ENCODE measurements around the gene PEAK3.

DNA sequence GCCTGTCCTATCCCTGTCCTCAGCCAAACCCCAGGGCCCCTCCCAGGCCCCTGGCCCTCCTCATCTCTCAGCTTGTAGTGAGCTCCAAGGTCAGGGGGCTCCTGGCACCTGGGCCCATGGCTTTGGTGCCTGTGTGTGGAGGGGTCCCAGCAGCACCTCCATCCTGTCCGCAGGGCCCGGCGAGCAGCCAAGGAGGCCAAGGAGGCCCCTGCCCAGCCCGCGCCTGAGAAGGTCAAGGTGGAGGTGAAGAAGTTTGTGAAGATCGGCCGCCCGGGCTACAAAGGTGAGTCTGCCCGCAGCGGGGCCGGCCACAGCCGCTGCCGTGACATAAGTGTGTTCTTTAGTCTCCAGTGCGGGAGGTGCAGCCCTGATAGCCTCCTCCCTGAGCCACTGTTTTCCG lies 36.7 kb downstream of the PEAK3 start:
- TF ChIP-seq, protein P1, sequence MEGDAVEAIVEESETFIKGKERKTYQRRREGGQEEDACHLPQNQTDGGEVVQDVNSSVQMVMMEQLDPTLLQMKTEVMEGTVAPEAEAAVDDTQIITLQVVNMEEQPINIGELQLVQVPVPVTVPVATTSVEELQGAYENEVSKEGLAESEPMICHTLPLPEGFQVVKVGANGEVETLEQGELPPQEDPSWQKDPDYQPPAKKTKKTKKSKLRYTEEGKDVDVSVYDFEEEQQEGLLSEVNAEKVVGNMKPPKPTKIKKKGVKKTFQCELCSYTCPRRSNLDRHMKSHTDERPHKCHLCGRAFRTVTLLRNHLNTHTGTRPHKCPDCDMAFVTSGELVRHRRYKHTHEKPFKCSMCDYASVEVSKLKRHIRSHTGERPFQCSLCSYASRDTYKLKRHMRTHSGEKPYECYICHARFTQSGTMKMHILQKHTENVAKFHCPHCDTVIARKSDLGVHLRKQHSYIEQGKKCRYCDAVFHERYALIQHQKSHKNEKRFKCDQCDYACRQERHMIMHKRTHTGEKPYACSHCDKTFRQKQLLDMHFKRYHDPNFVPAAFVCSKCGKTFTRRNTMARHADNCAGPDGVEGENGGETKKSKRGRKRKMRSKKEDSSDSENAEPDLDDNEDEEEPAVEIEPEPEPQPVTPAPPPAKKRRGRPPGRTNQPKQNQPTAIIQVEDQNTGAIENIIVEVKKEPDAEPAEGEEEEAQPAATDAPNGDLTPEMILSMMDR (IDR thresholded peaks at IDR 0.05; ENCODE audit: low read length) = no peak
- no peak for TF ChIP-seq EZH2 (IDR thresholded peaks at IDR 0.05; ENCODE audit: borderline replicate concordance, low read length)

Measured in OCI-LY1 (cell line).